T-helper 2 cell (primary cell): ENCODE results near the gene SLX4IP.
A peak's percentile ranks its signal among the peaks of the same experiment; 100 is the strongest.
"Not testable (repeated sequence)": the region's sequence is repeated elsewhere in the genome, so short reads cannot be mapped to it uniquely, and the experiment has no call there.

Experiments
- DNase-seq, 5 experiments: peaks; one replicate each; pipeline versions ENCODE4 v3.0.0 to v3.0.0-alpha.2; 2012 to 2022
- total RNA-seq, 2 donors: gene quantifications; one replicate each; lab custom pipeline; 2026; lab: John Stamatoyannopoulos, UW

SLX4IP gene
- total RNA-seq = 6.9 to 12.7 reads per million in 2 donors

DNA sequence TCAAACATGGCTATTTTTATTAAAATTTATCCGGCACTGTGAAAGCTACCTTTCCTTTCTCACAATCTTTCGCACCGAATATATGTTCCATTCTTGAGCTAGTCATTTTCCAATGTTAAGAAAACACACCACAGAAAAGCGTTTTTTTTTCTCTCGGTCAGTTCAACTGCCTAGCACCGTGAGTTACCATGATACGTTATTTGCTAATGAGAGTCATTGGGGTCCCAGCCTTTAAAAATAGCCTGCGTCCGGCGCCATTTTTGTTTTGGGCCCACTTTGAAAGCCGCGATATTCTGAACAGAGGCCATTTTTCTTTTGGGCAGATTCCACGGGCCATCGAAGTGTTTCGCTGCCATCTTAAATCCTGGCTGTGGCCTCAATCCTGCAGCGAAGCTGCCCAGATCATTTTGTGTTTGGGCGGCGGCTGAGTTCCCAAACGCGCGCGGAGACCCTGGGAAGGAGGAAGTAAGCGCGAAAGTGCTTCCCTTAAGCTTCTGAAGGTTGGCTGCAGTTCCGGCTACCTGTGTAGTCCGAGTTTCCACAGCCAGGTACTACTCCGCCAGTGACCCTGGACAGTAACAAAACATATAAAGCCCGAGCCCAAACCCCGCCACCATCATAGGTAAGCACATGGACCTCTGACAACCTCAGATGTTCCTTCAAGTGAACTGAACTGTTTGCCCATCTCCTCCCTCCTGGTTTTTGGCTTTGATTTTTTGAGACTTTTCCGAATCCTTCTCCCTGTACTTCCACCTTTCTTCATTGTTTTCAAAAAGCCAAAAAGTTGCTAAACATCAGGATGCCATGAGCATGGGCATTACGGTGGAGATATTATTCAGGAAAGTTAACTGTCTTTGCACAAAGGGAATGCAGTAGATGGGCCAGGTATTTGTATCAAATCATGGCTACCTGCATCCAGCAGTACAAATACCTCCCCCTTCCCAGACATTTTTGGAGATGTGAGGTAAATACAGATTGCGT, at the start of gene SLX4IP:
TSS of gene SLX4IP (plus strand) at position 474 of the 981 bp plus-strand sequence. CDS start 22,900 bp downstream, outside the sequence.
- peak; percentile 43 to 96 (median 74) for DNase-seq

DNA sequence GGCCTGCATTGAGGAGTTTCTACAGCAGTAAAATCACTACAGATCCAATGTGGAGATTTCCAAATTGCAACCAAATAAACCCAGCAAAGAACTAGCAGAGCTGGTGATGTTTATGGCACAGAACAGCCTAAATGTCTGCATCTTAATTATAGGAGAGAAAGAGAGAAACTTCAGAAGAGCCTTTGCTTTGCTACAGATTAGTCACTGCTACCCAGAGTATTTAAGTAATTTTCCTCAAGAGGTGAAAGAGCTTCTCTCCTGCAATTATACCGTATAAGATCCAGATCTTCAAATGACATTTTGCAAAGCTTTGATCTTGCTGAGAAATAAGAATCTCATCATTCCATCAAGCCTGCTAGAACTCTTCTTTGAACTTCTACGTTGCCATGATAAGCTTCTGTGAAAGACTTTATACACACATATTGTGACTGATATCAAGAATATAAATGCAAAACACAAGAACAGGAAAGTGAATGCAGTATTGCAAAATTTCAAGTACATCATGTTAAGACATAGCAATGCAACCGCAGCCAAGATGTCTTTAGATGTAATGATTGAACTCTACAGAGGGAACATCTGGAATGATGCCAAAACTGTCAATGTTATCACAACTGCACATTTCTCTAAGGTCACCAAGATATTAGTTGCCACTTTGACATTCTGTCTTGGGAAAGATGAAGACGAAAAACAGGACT, 49.1 kb upstream of the SLX4IP start:
- peak in 1 of 5 experiments; percentile 70 for DNase-seq

DNA sequence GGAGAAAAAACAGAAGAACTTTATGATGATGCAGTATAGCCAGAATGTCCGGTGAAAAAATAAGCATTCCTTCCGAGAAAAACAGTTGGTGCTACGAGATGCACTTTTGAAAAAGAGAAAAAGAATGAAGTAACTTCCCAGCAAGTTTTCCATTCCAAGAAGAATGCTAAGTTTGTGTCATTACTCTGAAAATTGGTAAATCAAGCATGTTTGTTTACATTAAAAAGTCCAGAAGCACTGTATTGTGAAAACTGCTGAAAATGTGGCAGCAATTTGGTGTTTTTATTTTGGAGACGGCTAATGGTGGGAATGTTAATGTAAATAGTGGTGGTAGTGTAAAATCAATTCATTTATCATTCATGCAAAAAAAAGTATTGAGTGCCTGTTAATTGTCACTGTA, 47.4 kb upstream of the SLX4IP start:
- no peak for DNase-seq

DNA sequence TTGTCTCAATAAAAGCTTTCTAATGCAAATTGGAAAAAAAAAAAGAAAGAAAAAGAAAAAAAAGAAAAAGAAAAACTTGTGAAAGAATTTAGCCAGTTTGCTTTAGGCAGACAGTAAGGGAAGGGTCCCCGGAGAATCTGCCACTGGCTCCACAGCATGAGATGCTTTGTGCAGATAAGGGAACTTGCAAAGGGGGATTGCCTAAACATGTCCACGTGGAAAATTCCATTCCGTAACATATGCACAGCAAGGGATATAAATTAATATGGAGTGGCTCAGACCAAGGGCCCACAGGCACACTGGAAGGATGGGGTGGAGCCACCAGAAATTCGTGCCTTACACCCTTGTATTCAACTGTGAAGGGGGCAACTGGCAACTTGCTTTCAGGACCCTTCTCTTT, 46.5 kb upstream of the SLX4IP start:
- DNase-seq = no peak

DNA sequence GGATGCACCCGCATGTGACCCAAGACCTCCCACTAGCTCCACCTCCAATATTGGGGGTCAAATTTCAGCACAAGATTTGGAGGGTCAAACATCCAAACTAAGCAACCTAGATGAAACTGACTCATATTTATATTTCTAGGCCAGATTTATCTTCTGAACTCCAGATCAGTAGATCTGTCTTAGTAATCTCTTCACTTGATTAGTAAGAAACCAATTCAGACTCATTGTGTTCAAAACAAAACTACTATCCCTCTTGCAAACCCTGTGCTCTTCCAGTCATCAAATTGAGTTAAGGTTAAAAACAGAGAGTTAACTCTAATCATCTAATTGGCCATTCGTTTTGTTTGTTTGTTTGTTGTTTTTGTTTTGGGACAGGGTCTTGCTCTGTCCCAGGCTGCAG, 44.4 kb upstream of the SLX4IP start:
- peak in 1 of 5 experiments; percentile 66 for DNase-seq

DNA sequence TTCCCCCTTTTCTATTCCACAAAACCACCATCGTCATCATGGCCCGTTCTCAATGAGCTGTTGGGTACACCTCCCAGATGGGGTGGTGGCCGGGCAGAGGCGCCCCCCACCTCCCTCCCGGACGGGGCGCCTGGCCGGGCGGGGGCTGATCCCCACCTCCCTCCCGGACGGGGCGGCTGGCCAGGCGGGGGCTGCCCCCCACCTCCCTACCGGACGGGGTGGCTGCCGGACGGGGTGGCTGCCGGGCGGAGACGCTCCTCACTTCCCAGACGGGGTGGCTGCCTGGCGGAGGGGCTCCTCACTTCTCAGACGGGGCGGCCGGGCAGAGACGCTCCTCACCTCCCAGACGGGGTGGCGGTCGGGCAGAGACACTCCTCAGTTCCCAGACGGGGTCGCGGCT, 40.4 kb upstream of the SLX4IP start:
- DNase-seq = not testable (repeated sequence)

DNA sequence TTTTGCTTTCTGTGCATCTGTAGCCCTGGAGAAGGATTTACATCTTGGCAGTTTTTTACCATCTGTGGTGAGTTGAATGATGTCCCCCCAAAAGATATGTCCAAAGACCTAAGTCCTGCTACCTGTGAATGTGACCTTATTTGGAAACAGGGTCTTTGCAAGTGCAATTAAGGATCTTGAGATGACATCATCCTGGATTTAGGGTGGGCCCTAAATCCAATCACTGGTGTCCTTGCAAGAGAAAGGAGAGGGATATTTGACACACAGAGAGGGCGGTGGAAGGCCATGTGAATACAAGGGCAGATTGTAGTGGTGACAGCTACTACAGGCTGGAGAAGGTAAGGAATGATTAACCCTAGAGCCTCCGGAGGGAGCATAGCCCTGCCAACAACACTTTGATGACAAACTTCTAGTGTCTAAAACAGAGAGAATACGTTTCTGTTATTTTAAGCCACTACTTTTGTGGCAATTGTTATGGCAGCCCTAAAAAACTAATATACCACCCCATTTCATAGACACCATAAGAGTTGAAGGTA, 36.2 kb upstream of the SLX4IP start:
- no peak for DNase-seq

DNA sequence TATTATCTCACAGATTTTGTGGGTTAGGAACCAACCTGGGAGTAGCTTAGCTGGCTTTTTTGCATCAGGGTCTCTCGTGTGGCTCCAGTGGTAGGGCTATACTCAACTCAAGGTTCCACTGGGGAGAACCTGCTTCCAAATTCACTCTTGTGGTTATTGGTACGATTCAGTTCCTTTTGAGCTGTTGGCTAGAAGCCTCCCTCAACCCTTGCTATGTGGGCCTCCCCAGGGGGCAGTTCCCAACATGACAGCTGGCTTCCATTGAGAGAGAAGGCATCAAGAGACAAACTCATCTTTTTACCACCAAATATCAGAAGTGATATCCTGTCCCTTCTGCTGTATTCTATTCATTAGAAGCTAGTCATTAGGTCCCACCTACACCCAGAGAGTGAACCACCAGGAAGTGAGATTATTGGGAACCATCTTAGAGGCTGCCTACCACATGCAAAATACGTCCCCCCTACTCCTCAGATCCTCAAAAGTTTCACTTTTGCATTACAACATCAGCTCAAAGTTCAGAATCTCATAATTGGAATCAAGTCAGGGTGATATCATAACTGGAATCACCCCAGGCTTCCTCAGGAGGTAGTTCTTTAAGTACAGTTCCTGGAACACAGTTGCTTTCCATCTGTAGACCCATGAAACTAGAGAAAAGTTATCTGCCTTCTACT, 32.0 kb upstream of the SLX4IP start:
- no peak for DNase-seq

DNA sequence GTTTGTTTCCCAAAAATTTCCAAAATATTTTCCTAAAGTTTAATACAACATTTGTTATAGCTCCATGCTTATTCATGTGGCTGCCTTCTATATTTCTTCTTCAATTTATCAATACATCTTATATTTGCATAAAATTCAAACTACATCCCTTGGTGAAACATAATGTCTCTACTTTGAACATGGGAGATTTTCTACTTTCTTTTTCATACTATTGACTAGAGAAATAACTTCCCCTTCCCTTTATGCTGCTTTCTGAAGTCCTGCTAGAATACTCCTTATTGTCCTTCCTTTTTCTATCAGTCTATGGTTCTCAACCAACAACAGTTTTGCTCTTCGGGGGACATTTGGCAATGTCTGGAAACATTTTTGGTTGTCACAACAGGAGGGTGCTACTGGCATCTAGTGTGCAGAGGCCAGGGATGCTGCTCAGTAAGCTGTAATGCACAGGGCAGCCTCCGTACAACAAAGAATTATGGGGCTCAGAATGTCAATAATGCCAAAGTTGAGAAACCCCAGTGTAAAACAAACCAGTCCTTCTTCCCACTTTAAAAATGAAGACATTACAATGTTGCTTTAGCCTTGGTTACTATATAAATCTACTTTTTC, 31.0 kb upstream of the SLX4IP start:
- no peak for DNase-seq

DNA sequence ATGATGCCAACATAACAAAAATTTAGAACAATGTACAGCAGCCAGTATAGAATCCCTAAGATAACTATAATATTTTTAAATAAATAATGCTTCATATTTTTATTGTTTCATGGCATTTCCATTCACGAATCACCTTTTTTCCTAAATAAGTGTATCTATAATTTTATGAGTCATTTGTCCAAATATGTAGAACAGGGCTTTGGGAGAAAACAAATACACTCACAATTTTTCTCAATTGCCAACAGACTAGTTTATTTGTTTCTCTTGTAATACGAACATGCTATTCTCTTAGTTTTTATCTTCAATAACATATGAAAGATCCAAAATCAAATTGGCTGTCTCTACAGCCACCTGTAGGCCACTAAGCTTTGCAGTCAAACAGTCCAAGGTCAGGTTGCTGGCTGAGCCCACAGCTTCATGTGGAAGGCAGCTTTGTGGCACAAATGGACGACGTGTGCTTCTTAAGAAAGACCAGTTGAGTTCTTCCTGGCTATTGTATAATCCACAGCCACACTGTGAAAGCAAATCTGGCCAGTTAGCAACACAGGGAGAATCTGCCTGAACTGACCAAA, 30.1 kb upstream of the SLX4IP start:
- DNase-seq = no peak

DNA sequence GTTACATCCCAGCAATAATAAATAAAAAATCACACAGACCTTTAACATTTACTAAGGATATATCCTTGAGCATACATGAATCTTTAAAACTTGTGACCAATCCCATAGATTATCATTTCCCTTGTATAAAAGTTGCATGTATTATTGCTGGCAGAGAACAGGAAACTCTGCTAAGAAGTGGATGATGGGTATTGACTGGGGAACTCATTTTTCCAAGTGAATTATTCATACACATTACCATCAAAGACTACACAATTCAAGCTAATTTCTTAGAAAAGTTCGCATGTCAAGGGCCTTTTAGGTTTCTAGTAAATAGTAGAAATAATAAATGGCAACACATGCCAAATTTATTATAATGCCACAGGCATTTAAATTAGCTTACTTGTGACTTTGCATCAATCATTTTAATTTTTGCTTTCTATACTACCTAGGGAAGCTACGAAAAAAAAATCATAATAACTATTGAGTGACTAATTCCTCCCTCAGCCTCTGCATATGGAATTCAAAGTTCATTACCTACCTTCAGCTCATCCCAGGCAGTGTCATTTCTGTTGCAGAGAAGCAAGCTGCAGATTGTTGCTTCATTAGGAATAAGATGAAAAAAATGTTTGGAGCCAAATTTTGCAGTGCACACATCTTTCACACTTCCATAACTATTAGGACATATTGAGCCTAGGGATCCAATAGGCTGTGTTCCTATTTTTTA, 26.8 kb upstream of the SLX4IP start:
- DNase-seq = no peak

DNA sequence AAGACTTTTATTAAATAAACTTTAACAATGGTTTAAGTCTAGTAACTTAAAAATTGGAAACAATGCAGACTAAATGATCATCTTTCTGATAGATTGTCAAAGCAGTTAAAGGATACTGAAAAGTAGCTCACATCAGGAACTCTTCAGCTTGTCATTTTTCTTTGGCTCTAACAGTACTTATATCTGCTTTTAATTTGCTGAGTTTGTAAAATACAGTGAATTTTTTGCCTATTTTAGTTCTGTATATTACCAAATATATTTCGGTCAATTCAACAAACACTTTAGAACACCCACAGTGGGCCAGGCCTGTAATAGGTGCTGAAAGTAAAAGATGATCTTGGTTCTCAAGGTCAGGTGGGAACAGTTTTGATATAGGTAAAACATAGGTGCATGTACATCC, 23.4 kb upstream of the SLX4IP start:
- DNase-seq = no peak

DNA sequence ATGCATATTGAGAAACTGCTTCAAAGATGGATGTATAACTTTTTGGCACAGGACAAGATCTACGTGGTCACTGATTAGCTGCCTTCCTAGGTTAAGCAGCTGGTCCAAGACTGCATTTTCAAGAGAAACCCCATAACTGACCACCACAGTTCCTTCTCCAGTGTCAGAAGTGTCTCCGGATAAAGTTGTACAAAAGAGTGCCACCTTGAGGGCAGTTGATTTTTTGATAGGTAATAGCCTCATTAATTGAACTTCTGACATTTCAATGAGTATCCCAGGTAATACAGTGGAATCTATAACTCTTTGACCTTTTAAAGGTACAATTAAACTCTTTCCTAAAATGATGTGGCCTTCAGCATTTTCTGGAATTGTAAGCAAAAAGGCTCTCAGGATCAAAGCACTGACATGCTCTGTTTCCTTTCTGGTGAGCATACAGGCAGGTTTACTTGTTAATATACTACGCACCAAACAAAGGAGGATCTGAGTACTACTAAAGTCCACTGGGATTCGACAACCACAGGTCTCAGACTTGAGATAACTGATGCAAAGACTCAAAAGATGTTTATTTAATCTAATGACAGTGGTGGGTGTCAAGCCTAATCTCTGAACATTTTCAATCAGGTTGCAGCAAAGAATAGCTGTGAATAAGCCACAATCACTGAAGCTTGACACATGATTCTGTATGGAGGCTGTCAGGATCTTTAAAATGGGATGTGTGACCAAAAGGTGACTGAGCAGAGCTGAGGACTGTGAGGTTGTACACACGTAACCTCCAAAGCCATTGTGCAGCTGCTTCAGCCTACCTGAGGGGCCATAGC, 22.3 kb upstream of the SLX4IP start:
- DNase-seq = no peak

DNA sequence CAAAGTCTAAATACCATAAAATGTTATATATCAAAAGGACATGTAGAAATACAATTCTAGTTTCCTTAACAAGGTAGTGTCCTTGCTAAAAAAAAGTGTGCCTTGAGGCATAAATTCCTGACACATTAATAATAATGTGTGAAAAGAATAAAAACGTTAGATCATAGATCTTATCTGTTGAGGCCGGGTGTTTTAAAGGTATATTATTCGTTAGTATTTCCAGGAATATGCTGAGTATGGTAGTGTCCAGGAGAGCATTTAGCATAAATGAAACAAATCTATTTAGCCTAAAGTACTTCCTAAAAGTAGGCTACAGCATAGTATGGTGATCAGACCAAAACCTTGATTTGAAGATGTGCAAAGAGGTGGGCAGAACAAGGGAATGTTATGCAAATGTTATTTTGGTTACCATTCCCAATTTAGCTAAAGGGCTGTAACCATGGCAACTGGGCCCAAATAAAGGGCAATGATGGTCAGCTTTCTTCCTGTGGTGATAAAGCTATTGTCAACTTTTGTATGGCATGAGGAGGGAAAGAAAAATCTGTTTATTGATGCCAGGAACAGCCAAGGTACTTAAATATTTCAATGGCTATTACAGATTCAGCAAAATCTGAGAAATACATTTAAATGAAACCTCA, 20.0 kb upstream of the SLX4IP start:
- DNase-seq = no peak

DNA sequence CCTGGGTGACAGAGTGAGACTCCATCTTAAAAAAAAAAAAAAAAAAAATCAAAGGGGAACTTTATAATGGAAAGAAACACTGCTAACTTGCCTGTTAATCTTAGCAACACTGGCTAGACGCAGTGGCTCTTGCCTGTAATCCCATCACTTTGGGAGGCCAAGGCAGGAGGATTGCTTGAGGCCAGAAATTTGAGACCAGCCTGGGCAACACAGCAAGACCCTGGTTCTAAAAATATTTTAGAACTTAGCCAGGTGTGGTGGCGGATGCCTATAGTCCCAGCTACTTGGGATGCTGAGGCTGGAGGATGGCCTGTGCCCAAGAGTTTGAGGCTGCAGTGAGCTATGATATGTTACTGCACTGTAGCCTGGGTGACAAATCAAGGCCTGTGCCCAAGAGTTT, 17.9 kb upstream of the SLX4IP start:
- DNase-seq = not testable (repeated sequence)

DNA sequence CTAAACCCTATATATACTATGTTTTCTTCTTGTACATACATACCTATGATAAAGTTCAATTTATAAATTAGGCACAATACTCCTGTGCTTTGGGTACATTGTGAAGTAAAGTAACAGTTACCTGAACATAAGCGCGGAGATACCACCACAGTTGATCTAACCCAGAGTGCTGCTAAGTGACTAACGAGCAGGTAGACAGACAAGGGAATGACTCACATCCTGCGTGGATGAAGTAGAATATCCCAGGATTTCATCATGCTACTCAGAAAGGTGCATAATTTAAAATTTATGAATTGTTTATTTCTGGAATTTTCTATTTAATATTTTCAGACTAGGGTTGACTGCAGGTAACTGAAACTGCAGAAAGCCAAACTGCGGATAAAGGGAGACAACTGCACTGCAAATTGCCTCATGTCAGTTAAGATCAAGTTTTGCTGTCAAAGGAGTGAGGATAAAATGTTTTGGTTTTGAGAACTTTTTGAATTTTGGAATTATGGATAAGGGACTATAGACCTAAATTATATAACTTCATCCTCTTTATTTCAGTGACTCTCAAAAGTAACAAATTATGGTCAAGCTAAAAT, 15.5 kb upstream of the SLX4IP start:
- no peak for DNase-seq

DNA sequence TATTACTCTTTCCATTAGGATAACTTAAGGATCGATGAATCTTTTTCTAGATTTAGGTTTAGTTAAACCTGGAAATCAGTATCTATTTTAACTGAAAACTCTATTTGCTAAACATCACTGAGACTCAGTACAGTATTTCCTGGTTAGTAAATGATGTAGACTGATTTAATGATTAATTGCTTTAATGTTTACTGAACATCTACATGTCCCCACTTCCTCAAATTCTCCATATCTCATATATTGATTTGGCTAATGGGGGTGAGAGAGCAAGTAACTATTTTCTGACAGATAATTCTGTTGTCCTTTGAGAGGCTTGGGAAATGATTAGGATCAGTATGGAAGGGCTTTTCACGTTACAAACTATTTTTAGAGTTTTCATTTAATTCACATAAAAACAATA, 11.4 kb upstream of the SLX4IP start:
- no peak for DNase-seq

DNA sequence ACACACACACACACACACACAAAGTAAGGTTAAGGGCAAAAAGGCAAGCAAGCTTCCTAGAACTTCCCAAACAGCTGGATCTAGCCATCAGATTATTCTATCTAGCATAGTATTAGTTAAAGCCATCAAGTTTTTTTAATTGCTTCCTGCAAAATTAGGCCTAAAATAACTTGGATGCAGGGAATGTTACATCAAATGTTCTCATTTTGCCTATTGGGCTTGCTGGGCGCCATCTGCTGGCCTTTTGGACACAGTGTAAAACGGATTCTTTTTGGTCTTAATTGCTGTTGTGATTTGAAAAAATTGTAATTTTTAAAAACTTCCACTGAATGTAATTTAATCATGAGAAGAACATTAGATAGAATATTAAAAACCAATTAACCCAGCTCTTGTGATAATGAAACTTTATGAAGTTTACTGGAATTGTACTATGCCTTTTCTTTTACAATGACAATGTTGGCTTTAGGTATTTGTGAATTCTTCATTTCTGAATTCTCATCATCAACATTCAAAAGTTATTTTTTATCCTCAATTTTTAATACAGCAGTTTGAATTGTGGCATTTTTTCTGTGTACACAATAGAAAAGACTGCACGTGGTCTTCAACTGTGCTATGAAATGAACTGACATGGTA, 7.9 kb upstream of the SLX4IP start:
- peak in 4 of 5 experiments; percentile 7 to 54 (median 24) for DNase-seq

DNA sequence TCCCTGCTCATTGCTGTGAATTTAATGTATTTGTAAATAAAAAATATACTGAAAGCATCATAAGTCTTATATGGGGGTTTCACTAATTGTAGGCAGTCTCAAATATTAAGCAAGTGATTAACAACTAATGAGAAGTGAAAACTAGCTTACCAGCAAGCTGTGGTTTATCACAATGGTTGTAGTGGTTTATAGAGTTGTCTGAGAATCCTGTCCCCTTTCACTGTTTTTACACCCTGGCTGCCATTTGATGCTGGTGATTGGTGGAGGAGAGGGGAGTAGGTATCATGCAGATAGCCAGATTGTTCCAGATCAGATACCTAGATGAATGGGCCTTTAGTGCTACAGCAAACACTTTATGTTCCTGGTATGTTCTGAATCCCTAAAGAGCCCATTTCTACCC, 7.1 kb upstream of the SLX4IP start:
- peak in 1 of 5 experiments; percentile 36 for DNase-seq
